Right atrium auricular region (tissue), 2 donors: ENCODE measurements around the gene RHPN2. TPM values are rescaled to one million over a fixed set of nuclear protein-coding genes. Genes with fewer than 3 reads are reported as not detected.
"Not testable (repeated sequence)": the region's sequence is repeated elsewhere in the genome, so short reads cannot be mapped to it uniquely, and the experiment has no call there.

Experiments used
- DNase-seq: peaks from one replicate; pipeline ENCODE4 v3.0.0-alpha.2; 2019; ENCODE audit warnings: low spot score
- H3K27ac ChIP-seq, 2 donors: fragments of 200-600 bp; sonication (generic); 1 replicate in 1 of 2; 2 replicates in 1 of 2; pipeline ENCODE4 v1.5.1; 2016 to 2019
- H3K27me3 ChIP-seq, 2 donors: fragments of 200-600 bp; sonication (generic); one replicate each; pipeline versions ENCODE4 v1.5.1 to v1.6.0; 2017 to 2019
- H3K36me3 ChIP-seq: fragments of 200-600 bp; sonication (generic); one replicate; pipeline ENCODE4 v1.5.1; 2016
- H3K4me1 ChIP-seq, 2 donors: fragments of 200-600 bp; sonication (generic); one replicate each; pipeline versions ENCODE4 v1.5.1 to v1.6.0; 2017 to 2019
- H3K4me3 ChIP-seq, 2 donors: fragments of 200-600 bp; sonication (generic); 1 replicate in 1 of 2; 2 replicates in 1 of 2; pipeline ENCODE4 v1.5.1; 2017 to 2019; ENCODE audit warnings: mild to moderate bottlenecking in 1 of 2, moderate library complexity in 1 of 2
- H3K9me3 ChIP-seq, 2 donors: fragments of 200-600 bp; sonication (generic); one replicate each; pipeline ENCODE4 v1.5.1; 2019
- total RNA-seq, 2 donors: library from RNA; depleted of rRNA; stranded (reverse); fragments of >200 nt; gene quantifications; one replicate each; pipeline ENCODE4 v1.1.0, GENCODE V29; 2016
- TF ChIP-seq, protein P1 (sequence below), 2 donors: fragments of 200-600 bp; sonication (generic); IDR thresholded peaks; one replicate each; pipeline ENCODE4 v1.5.1; 2019; ENCODE audit warnings: antibody characterized with exemption in 2 of 2

Gene RHPN2
- total RNA-seq, 2 donors from 2014 or later, result 3.1 to 5.9 TPM

DNA sequence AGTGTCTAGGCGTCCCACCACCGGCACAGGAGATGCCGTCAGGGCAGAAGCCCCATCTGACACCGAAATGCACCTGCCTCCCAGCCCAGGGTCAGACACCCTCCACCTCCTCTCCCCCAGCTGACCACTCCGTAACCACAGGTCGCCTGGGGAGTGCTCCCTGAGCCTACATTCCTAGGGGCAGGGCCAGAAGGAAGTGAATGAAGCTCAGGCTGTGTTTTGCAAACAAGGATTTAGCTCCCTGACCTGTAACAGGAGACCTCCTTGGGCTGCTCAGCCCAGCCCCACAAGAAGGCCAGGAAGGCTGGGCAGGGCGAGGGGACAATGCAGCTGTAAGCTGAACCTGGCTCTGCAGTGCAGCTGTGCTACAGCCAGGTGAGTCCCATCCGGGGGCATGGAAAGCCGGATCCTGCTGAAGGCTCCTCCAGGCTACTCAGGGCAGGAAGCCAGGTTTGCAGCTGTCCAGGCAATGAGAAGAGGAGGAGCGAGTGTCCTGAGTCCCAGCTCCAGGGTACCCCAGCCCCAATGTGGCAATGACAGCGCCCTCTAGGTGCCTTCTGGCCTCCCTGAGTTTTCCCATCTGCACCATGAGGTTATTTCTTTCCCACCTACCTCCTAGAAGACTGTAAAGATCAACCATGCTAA is 42.1 kb downstream of the RHPN2 start:
- Histone ChIP-seq H3K4me1 (no peaks in the 10 kb centered on the region), H3K27ac (no peak overlapping the region), H3K27me3 (no peaks in the 10 kb centered on the region), H3K36me3 (no peaks in the 10 kb centered on the region), H3K9me3 (no peaks in the 10 kb centered on the region), H3K4me3 (no peak overlapping the region)
- TF ChIP-seq, protein P1, sequence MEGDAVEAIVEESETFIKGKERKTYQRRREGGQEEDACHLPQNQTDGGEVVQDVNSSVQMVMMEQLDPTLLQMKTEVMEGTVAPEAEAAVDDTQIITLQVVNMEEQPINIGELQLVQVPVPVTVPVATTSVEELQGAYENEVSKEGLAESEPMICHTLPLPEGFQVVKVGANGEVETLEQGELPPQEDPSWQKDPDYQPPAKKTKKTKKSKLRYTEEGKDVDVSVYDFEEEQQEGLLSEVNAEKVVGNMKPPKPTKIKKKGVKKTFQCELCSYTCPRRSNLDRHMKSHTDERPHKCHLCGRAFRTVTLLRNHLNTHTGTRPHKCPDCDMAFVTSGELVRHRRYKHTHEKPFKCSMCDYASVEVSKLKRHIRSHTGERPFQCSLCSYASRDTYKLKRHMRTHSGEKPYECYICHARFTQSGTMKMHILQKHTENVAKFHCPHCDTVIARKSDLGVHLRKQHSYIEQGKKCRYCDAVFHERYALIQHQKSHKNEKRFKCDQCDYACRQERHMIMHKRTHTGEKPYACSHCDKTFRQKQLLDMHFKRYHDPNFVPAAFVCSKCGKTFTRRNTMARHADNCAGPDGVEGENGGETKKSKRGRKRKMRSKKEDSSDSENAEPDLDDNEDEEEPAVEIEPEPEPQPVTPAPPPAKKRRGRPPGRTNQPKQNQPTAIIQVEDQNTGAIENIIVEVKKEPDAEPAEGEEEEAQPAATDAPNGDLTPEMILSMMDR (IDR thresholded peaks at IDR 0.05), result no peak
- no peak for DNase-seq

DNA sequence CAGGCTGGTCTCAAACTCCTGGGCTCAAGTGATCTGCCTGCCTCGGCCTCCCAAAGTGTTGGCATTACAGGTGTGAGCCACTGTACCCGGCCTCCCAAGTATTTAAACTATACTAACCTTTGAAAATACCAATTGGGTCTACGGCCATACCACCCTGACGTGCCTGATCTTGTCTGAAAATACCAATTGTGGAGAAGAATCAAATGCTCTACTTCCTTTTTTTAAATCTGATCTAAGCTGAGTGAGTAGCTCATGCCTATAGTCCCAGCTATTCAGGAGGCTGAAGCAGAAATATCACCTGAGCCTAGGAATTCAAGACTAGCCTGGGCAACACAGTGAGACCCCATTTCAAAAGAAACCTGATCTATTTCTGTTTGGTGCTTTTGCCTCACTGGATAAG is 53.8 kb downstream of the RHPN2 start:
- not testable (repeated sequence) for H3K27ac ChIP-seq, DNase-seq, H3K36me3 ChIP-seq

DNA sequence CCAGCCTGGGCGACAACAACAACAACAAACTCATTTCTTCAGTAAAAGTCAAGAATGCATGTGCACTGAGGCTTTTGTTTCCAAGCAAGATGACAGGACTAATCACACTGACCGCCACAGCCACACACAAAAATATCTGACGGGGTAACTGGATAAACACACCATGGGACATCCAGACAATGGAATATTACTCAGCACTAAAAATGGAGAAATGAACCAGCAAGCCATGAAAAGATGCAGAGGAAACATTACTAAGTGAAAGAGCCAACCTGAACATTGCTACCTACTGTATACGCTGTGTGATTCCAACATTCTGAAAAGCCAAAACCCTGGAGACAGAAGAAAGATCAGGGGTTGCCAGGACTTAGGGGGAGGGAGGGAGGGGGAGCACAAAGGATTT is 56.0 kb downstream of the RHPN2 start:
- Histone ChIP-seq H3K27ac (no peak overlapping the region), H3K36me3 (no peaks in the 10 kb centered on the region), H3K9me3 (no peaks in the 10 kb centered on the region), H3K27me3 (no peaks in the 10 kb centered on the region), H3K4me3 (no peak overlapping the region), H3K4me1 (no peaks in the 10 kb centered on the region)
- TF ChIP-seq, protein P1 (IDR thresholded peaks at IDR 0.05), result no peak
- no peak for DNase-seq

More for the DNA sequence above, 53.8 kb downstream of the RHPN2 start:
- H3K9me3 ChIP-seq, H3K4me3 ChIP-seq, H3K4me1 ChIP-seq, H3K27me3 ChIP-seq: not testable (repeated sequence)

DNA sequence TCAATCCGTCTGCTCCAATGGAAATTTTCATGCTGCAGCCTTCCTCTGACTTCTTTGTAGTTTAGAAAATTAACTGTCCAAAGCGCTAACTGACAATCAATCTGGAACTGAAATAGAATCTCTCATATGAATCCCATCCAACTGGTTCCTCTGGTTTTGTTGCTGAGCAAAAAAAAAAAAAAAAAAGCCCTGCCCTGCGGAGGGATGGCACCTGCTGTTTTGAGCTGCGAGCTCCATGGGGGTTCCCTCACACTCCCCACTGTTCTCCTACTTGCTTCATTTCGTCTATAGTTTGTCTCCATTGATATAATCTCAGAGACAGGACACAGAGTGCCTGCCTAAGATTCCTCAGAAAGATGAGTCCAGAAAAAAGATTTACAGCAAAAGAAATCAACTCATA is 59.2 kb downstream of the RHPN2 start:
- H3K4me1 ChIP-seq, result no peaks in the 10 kb centered on the region
- DNase-seq, result no peak

DNA sequence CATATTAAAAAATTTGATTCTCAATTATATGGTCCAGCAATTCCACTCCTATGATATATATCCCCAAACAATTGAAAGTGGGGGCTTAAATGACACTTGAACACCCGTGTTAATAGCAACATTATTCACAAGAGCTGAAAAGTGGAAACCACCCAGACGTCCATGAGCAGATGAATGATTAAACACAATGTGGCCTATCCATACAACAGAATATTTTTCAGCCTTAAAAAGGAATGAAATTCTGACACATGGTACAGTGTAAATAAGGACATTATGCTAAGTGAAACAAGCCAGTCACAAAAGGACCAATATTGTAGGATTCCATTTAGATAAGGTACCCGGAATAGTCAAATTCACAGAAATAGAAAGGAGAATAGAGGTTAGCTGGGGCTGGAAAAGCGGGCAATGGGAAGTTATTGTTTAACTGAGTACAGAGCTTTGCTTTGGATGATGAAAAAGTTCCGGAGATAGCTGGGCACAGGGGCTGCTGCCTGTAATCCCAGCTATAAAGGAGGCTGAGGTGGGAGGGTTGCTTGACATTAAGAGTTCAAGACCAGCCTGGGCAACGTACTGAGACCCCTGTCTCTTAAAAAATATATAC is 61.2 kb downstream of the RHPN2 start:
- H3K27me3 ChIP-seq, H3K9me3 ChIP-seq, H3K27ac ChIP-seq, H3K4me3 ChIP-seq, H3K4me1 ChIP-seq, H3K36me3 ChIP-seq, DNase-seq: not testable (repeated sequence)

More for the DNA sequence above, 59.2 kb downstream of the RHPN2 start:
- TF ChIP-seq, protein P1 (IDR thresholded peaks at IDR 0.05), result no peak
- Histone ChIP-seq H3K27me3 (no peaks in the 10 kb centered on the region), H3K4me3 (no peak overlapping the region), H3K9me3 (no peaks in the 10 kb centered on the region), H3K36me3 (no peaks in the 10 kb centered on the region), H3K27ac (no peak overlapping the region)

DNA sequence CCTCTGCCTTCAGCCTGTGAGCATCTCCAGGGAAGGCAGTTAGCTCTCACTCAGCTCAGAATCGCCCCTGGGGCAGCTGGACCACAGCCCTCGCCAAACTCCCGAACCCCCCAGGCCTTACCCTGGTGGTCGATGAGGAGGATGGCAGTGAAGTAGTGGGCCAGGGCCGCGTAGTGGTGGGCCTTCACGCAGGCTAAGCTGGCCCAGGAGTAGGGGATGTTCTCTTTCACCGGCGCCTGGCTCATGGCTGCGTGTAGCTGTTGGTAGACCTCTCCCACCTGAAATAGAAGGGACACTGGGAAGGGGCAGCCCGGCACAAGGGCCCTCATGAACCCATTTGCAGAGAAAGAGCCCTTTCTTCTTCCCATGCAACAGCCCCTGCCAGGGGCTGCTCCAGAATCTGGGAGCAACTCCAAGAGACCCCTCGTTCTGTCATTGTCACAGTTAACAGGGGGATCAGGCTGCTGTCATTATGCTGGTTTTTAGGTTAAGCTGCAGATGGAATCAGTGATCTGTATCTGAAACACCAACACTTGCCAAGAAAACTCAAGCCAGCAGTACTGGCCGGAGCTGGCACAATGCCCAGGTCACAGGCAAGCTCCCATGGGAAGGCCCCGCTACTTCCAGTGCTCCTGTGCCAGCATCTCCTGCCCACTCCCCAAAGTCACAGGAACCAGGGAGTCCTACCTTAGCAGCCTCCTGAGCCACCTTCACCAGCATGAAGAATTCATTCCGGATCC is 62.4 kb downstream of the RHPN2 start:
- DNase-seq, H3K27me3 ChIP-seq, H3K36me3 ChIP-seq, H3K9me3 ChIP-seq, H3K27ac ChIP-seq, H3K4me1 ChIP-seq, H3K4me3 ChIP-seq: not testable (repeated sequence)

DNA sequence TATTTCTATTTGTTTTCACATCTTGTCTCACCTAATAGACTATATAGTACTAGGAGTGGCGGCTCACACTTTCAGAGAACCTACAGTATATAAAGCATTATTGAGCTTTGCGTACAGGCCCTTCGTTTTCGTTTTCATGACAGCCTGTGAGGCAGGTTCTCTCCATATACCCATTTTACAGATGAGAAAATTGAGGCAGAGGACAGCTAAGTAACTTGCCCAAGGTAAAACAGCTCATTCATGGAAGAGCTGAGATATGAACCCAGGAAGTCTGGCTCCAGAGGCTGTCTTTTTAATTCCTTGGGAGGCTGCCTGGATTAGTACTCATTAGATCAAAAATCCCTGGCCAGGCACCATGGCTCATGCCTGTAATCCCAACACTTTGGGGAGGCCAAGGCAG is 63.8 kb downstream of the RHPN2 start:
- TF ChIP-seq, protein P1 (IDR thresholded peaks at IDR 0.05), result no peak
- Histone ChIP-seq H3K27me3 (no peaks in the 10 kb centered on the region), H3K4me1 (no peaks in the 10 kb centered on the region), H3K4me3 (no peak overlapping the region), H3K36me3 (no peaks in the 10 kb centered on the region), H3K27ac (no peak overlapping the region), H3K9me3 (no peaks in the 10 kb centered on the region)
- DNase-seq, result no peak
